Epidermal melanocyte (primary cell): ENCODE measurements around the gene SLN.

Experiments
- DNase-seq: peaks from one replicate; pipeline ENCODE4 v3.0.0; 2011; ENCODE audit warnings: low spot score; ENCODE audit not compliant: insufficient read length

SLN gene

DNA sequence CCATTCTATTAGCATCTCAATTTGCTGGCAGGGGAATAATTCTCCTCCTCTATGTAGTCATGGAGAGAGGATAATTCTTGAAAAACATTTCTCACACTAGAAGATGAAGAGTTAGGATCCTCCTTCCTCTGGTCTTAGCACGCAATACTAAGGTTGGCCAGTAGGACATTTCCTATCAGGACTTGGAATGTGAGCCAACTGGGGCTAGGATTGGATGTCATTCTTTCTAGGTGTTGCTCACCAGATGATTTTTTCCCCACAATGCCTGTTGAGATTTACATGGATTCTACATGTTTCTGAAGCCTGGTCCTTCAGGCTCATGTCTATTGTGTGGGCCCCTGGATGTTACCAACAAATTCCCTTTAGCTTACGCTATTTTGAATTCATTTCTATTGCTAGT lies 28.0 kb downstream of the SLN start:
- DNase-seq, result no peak

DNA sequence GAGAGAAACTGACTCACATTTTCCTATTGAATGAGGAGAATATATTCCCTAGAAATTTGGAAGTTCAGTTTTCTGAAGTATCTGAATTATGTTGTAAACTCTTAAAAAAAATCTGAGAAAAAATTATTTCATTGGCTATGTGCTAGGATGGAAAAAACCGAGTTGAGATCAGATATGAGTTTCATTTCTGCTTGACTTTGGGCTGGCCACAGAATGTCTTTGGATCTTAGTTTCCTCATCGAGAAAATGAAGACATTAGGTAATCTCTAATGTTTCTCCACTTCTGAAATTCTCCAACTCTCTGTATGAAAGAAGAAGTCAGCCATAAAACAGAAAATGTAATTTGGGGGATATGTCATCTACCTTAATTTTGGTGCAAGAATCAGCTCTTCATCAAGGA lies 28.8 kb downstream of the SLN start:
- no peak for DNase-seq

DNA sequence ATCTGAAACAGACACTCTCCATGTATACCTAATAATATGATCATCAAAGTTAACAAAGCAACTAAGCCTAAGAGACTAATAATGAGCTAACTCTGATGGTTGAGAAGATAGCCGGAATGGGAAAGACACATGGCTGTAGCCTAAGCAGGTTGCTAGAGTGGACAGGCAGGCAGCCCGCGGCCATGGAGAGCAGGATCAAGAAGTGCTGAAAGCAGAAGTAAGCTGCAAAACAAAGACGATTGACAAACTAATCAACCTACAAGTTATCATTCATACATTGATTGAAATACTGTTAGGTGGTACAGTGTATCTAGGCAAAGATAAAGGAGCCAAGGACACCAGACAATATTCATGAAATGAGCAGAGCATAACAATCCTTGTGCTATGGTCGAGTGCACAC lies 29.3 kb downstream of the SLN start:
- DNase-seq, result no peak

DNA sequence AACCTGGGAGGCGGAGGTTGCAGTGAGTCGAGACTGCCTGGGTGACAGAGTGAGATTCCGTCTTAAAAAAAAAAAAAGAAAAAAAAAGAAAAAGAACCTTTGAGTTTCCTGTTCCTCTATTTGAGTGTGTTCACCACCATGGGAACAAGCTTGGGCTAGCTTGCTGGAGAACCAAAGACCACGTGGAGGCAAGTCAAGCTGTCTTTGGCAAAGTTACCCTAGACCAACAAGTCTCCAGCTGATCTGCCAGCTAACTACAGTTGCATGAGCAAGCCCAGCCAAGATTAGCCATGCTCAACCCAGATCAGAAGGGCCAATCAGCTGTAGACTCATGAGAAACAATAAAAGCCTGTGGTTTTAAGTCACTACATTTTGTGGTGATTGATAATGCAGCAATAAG lies 29.7 kb downstream of the SLN start:
- DNase-seq, result no peak

DNA sequence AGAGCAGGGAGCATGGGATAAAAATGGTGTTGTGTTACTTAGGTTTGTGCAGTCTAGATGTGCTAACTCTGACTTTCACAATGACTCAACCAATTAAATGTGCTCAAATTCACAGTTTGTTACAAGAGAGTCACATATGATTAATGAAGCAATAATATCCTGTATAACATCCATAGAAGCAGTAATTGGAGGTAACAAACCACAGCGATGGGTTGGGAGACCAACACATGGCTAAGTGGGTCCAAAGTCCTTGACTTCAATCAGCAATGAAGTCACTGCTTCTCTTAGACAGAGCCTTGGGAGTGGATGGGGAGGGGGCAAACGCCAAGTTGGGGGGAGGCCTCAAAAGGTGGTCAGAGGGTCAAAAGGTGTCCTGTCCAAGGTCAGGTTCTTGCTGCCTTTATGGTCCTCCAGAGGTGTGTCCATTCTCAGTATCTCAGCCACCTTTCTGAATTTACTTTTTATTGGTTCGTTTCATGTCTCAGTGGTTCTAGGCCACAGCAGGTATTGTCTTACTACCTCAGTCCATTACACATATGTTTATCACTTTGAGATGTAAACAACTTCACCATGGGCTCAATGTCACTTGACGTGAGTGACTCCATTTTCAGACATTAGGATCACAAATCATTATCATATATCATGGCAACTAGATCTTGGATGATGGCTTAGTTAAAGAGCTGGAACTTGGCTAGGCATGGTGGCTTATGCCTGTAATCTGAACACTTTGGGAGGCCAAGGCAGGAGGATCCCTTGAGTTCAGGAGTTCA lies 32.4 kb downstream of the SLN start:
- no peak for DNase-seq

DNA sequence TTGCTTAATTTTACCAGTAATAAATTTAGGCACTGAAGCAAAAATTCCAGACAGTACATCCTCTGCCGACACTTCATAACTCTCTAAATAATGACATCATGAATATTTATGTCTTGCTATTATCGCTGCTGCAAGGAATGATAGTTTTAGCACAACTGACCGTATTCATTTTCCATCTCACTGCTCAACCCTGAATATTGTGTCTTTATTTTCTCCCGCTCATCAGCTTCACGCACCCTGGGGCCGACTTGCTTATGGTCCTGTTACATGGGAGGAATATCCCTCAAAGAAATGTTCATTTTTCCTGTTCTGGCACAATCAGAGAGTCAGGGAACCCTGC lies 33.3 kb downstream of the SLN start:
- no peak for DNase-seq

DNA sequence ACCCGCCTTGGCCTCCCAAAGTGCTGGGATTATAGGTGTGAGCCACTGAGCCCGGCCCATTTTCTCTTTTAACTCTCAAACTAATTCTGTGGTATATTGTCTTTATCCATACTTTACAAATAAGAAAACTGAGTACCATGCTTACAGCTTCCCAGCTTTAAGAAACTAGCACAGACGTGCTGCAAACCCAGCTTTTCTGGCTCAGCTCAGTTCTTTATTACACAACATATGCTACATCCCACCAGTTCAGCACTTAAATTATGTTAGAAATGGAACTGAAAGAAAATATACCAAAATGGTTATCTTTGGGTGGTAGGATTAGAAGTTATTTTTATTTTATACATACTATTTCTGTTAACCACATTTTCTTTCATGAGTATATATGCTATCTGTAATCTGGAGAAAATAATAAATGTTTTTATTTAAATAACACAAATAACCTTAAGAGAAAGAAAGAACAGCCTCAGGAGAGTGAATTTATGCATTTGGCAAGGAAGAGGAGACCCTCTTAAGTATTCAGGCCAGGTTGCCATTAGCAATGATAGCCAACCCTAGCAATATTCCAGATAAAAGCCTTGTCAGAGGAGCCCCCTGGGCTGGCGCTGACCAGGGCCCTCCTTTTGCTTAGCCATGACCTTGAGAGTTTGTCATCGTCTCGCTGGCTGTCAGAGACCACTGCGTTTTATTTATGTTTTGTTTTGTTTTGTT lies 33.8 kb downstream of the SLN start:
- no peak for DNase-seq

DNA sequence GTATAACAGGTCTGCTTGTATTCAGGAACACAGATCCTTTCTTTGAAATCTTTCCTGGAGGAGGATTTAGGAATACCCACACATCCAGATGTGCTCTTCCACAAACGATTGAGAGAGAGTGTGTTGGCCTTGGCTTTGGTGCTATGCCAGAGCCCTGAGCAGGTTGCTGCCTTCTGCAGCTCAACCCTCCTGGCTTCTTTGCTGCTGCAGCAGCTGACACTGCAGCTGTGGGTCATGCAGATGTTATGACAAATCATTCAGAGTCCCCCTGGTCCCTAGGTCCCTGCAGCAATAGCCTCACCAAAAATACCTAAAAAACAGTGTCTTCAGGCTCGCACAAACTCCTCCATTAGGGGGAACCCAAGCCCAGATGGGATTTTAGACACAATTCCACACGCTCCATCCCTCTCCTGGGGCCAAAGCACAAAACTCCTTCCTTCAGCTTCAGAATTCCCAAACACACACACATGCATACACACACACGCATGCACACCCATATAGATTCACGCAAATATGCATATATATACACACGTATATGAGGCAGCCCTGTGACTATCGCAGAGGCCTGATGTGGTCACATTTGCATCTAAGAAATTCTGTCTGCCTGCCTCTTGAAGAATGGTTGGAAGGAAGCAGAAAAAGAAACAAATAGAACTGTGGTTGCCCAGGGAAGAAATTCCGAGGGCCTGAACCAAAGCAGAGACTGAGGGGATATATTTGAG lies 35.4 kb downstream of the SLN start:
- DNase-seq, result no peak

DNA sequence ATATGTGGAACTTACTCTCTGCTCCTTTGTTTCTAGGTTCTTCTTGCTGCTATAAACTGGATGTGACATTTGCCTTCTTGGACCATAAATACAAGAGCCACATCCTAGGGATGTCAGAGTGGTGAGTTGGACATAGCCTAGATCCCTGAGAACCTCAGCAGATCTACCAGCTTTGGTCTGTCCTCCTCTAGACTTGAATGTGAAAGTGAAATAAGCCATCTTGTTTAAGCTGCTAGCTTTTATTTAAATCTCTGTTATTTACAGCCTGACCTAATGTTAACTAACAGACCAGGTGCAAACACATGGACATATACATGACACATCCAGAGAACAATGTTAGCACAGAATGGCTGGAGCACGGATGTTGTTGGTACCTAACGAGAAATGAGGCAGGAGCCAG lies 36.0 kb downstream of the SLN start:
- DNase-seq, result no peak

DNA sequence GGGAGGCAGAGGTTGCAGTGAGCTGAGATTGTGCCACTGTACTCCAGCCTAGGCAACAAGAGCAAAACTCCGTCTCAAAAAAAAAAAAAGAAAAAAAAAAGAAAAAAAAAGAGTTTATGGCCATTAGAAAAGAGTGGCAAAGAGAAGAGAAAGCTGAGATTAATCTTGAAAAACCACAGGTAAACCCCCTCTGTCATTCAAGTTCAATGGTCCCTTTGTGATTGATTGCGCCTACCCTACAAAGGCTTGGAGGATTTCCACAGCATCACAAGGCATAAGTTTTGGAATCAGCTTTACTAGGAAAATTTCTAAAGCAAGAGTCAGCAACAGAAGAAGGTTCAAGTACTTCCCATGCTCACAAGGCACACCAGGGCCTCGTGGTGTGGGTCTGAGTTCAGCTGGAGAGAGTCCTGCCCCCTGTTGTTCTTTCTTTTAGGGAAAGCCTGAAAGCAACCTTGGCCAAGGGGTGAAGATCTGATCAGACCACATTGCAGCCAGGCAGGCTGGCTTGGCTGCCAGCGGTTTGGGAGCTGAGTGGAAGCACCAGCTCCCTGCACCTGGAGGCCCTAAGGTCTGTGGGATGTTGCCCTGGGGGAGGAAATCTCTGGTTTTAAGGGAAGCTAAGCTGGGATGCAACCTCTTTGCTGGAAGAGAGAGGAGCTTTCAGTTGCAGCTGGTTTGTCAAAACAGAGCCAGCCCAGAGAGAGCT lies 41.8 kb downstream of the SLN start:
- no peak for DNase-seq

DNA sequence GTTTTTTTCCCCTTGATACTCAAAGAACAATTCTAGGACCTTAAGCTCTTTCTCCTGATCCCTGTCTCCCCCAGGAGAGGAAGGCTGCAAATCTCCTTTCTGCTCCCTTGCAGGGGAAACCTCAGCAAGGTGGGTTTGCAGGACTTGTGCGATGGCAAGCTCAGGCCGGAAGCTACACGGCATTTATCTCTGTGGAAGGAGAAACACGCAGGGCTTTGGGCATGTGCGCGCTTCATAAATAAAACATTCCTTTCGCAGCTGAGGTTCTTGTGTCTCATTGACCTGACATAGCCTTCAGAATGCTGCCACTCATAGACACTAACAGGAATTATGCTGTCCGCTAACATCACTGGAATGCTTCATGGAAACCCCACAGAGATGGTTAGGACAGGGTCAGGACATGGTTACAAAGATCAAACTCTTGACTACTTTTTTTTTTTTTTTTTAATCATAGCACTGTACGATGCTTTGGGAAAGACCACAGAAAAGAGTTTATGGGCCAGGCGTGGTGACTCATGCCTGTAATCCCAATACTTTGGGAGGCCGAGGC lies 42.6 kb downstream of the SLN start:
- no peak for DNase-seq

DNA sequence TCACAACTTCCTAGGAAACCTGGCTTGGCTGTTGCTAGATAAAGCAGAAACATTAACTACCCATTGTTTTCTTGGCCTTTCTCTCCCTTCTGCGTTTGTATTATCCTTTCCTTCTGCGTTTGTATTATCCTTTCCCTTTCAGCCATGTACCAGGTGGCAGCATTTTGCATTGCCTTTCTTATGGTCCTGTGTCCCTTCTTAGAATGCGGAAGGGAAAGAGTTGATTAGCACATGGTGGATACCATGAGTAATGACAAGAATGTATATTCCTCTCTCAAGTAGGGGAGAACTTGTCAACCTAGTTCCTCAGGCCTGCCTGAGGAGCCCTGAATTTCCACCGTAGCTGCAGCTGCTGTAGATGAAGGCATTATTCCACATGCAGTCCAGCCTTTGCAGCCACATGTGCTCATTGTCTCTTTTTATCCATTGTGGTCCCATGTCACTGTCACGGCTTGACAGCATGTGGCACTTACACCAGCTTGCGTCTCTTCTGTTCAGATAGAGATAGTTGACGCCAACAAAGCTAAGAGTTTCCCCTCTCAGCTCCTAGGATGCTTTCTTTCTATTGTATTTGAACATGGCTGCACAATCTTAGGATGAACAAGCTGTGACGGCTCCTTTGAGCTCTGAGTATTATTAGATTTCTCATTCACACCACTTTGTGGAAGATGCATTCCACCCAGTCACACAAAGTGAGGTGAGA lies 44.8 kb downstream of the SLN start:
- no peak for DNase-seq

DNA sequence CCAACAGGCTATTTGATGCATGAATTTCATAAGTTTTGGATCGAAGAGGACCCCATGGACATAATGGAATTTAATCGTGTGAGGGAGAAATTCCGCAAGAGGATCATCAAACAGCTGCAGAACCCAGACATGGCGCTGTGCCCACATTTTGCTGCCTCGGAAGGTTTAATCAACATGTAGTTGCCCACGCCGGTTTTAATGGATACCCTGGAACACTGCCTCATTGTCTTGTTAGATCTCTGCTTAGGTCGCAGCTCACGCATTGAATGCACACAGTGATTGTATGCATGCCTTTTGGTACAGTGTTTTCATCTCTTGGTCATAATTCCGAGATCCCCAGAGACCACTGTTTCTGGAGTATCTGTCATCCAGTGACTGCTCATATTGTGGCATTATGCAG lies 46.8 kb downstream of the SLN start:
- no peak for DNase-seq

DNA sequence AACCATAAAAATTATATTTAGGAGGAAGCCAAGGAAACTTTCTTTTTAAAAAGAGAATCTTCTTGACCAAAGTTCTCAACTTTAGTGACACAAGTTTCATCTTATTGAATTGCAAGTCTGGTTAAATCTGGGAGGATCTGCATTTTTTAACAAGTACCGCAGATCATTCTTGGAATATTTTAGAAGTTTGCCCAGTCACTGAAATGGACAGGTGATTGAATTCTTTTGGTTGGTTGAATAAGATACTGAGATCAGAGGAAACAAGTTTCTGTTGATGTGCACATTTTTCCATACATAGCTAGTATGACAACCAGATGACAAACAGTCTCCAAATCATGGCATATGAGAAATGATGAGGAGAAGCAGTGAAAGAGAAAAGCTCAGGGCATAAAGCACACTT lies 50.2 kb downstream of the SLN start:
- DNase-seq, result no peak

DNA sequence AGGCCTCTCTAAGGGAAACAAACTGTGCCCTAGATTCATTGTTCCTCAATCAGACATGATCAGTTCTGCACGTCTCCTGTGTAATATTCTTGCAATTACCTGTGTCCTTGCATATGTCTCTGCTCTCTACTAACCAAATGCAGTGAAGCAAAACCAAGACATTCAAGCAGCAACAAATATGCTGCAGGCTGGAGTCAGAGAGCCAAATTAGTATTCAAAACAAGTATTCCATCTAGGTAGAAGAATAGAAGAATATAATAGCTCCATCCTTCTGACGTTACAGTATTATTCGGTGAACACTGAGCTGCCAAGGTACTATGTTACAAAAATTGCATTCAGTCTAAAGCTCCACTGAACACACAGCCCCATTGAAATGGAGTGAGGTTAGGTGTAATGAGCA lies 51.8 kb downstream of the SLN start:
- DNase-seq, result no peak

DNA sequence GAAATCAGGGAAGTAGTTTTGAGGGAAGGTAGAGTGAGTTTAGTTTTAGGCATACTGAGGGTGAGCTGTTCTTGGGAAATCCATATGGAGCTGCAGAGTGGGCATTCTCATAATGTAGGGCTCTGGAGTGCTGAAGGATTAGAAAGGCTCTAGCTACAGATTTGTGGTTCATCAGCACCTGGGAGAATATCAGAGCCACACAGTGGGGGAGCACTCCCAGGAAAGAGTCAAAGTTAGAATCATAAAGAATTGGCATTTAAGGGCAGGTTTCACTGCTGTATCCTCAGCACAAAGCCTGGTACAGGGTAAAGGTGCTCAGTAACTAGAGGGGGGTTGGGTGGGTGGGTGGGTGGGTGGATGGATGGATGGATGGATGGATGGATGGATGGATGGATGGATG lies 52.5 kb downstream of the SLN start:
- DNase-seq, result no peak
